GM23248 (cell line): ENCODE results near the gene AZGP1. TPM values are rescaled to one million over a fixed set of nuclear protein-coding genes. Genes with fewer than 3 reads are reported as not detected.

Experiments
- DNase-seq: peaks from one replicate; pipeline ENCODE4 v3.0.0-alpha.2; 2015
- H2AFZ ChIP-seq: fragments of 200-600 bp; sonication (generic); 2 replicates; pipeline ENCODE4 v1.6.1; 2016; ENCODE audit warnings: antibody characterized with exemption
- H3F3A ChIP-seq: fragments of 200-600 bp; sonication (generic); 2 replicates; pipeline ENCODE4 v1.6.1; 2016; ENCODE audit warnings: mild to moderate bottlenecking, antibody characterized with exemption, mixed run types; ENCODE audit not compliant: insufficient read depth
- H3K27ac ChIP-seq: fragments of 200-600 bp; sonication (generic); 2 replicates; pipeline ENCODE4 v1.5.1; 2016; ENCODE audit warnings: mild to moderate bottlenecking
- H3K27me3 ChIP-seq: fragments of 200-600 bp; sonication (generic); replicated peaks from 2 replicates; pipeline ENCODE4 v1.6.1; 2016; ENCODE audit warnings: mild to moderate bottlenecking; ENCODE audit not compliant: insufficient read depth
- H3K36me3 ChIP-seq: fragments of 200-600 bp; sonication (generic); 2 replicates; pipeline ENCODE4 v1.6.1; 2016; ENCODE audit warnings: low read depth, mild to moderate bottlenecking
- H3K4me1 ChIP-seq: fragments of 200-600 bp; sonication (generic); 2 replicates; pipeline ENCODE4 v1.6.1; 2016; ENCODE audit warnings: mild to moderate bottlenecking; ENCODE audit not compliant: insufficient read depth
- H3K4me2 ChIP-seq: fragments of 200-600 bp; sonication (generic); one replicate; pipeline ENCODE4 v1.6.1; 2016; ENCODE audit warnings: mild to moderate bottlenecking; ENCODE audit not compliant: unreplicated experiment
- H3K4me3 ChIP-seq: fragments of 200-600 bp; sonication (generic); 2 replicates; pipeline ENCODE4 v1.5.1; 2016; ENCODE audit warnings: mild to moderate bottlenecking
- H3K79me2 ChIP-seq: fragments of 200-600 bp; sonication (generic); 2 replicates; pipeline ENCODE4 v1.6.1; 2016; ENCODE audit warnings: mild to moderate bottlenecking; ENCODE audit not compliant: insufficient read depth
- H3K9ac ChIP-seq: fragments of 200-600 bp; sonication (generic); 2 replicates; pipeline ENCODE4 v1.6.1; 2016; ENCODE audit warnings: mild to moderate bottlenecking
- H3K9me2 ChIP-seq: fragments of 200-600 bp; sonication (generic); 2 replicates; pipeline ENCODE4 v1.6.1; 2016; ENCODE audit warnings: mixed run types, mild to moderate bottlenecking, moderate library complexity; ENCODE audit not compliant: insufficient read depth
- H3K9me3 ChIP-seq: fragments of 200-600 bp; sonication (generic); one replicate; pipeline ENCODE4 v1.6.1; 2017; ENCODE audit warnings: low read depth
- H4K20me1 ChIP-seq: fragments of 200-600 bp; sonication (generic); 2 replicates; pipeline ENCODE4 v1.6.0; 2016; ENCODE audit not compliant: insufficient read depth
- EZH2 ChIP-seq: fragments of 200-600 bp; sonication (generic); IDR thresholded peaks from 2 replicates; pipeline ENCODE4 v1.6.1; 2018; ENCODE audit warnings: antibody characterized with exemption, mild to moderate bottlenecking; ENCODE audit not compliant: insufficient read depth, poor library complexity, severe bottlenecking
- EZH2phosphoT487 ChIP-seq: fragments of 200-600 bp; sonication (generic); IDR thresholded peaks from 2 replicates; pipeline ENCODE4 v1.6.1; 2018; ENCODE audit warnings: antibody characterized with exemption, moderate library complexity, mild to moderate bottlenecking, low read depth; ENCODE audit not compliant: insufficient read depth
- WGBS, 2 experiments: methylation state at CpG; one replicate each; pipeline ENCODE4 v1.1.6; 2015 to 2017; ENCODE audit warnings: low lambda C conversion rate in 2 of 2, low coverage in 1 of 2; ENCODE audit errors: missing lambda C conversion rate in 2 of 2; 5-methylcytosine and 5-hydroxymethylcytosine counted together
- in situ Hi-C: fragments of 300-500 bp; cut with MboI; formaldehyde crosslinking; loops from 2 replicates; pipeline ENCODE4 v1.15.0; 2020
- polyA plus RNA-seq: library from polyadenylated mRNA; unstranded; fragments of >200 nt; fragmentation: Nextera tagmentation; extraction: Ambion mirVana; gene quantifications from 2 replicates; pipeline ENCODE4 v1.2.1, GENCODE V29; 2016
- total RNA-seq: library from RNA; depleted of rRNA; stranded (reverse); fragments of >200 nt; shearing (Covaris generic); gene quantifications from 2 replicates; pipeline ENCODE4 v1.2.3, GENCODE V29; 2014

Gene AZGP1
- total and polyA plus RNA-seq, 2 experiments from 2014 or later, result not detected

- peak overlapping the region; percentile 1; the same call in 1 of the 2 replicates for H3K27ac ChIP-seq
- H3K9me3 ChIP-seq, result no peaks in the 10 kb centered on the region
- peaks cover 93% of the 10 kb centered on the region for H3K79me2 ChIP-seq
- WGBS, 2 experiments, result 97% methylated on average over 3 of the region's 3 CpGs
- H3K4me1 ChIP-seq, result peaks cover 22% of the 10 kb centered on the region
- peaks cover 15% of the 10 kb centered on the region; the same call in 1 of the 2 replicates for H3F3A ChIP-seq
- no peak overlapping the region for H3K4me3 ChIP-seq
- no peak overlapping the region for H2AFZ ChIP-seq
- H3K4me2 ChIP-seq, result no peak overlapping the region
- TF ChIP-seq EZH2 (no peak), EZH2phosphoT487 (no peak)
- no peaks in the 10 kb centered on the region for H3K27me3 ChIP-seq
- DNase-seq, result peak; percentile 45
- H3K9me2 ChIP-seq, result no peaks in the 10 kb centered on the region
- in situ Hi-C loops, result no loop called here
- no peaks in the 10 kb centered on the region for H4K20me1 ChIP-seq
- H3K9ac ChIP-seq, result no peak overlapping the region
- peaks cover 24% of the 10 kb centered on the region for H3K36me3 ChIP-seq
Observed at GRCh38 chr7:100021297-100021696, 45.5 kb upstream of the AZGP1 start.

GRCh38 chr7:100019908-100020307, 44.1 kb upstream of the AZGP1 start:
- no peak overlapping the region for H2AFZ ChIP-seq
- peaks cover 14% of the 10 kb centered on the region for H3K36me3 ChIP-seq
- no peak overlapping the region for H3K9ac ChIP-seq
- TF ChIP-seq EZH2phosphoT487 (no peak), EZH2 (no peak)
- no peaks in the 10 kb centered on the region for H3K27me3 ChIP-seq
- WGBS, 2 experiments, result 87 to 88% methylated on average over 7 of the region's 7 CpGs
- peaks cover 15% of the 10 kb centered on the region; the same call in 1 of the 2 replicates for H3F3A ChIP-seq
- no peaks in the 10 kb centered on the region for H4K20me1 ChIP-seq
- peaks cover 22% of the 10 kb centered on the region for H3K4me1 ChIP-seq
- no peak overlapping the region for H3K27ac ChIP-seq
- DNase-seq, result no peak
- no peak overlapping the region for H3K4me3 ChIP-seq
- no peaks in the 10 kb centered on the region for H3K9me3 ChIP-seq
- H3K4me2 ChIP-seq, result no peak overlapping the region
- H3K79me2 ChIP-seq, result peaks cover 93% of the 10 kb centered on the region
- in situ Hi-C loops, result no loop called here
- H3K9me2 ChIP-seq, result no peaks in the 10 kb centered on the region

GRCh38 chr7:100017875-100018274, 42.0 kb upstream of the AZGP1 start:
- in situ Hi-C loops, result no loop called here
- no peak overlapping the region for H3K27ac ChIP-seq
- no peaks in the 10 kb centered on the region for H3K9me2 ChIP-seq
- H3K36me3 ChIP-seq, result no peaks in the 10 kb centered on the region
- peak overlapping the region; percentile 93 for H3K4me2 ChIP-seq
- no peaks in the 10 kb centered on the region for H3K9me3 ChIP-seq
- TF ChIP-seq EZH2phosphoT487, result no peak
- peaks cover 15% of the 10 kb centered on the region; the same call in 1 of the 2 replicates for H3F3A ChIP-seq
- 76 to 78% methylated on average over 5 of the region's 5 CpGs for WGBS, 2 experiments
- peaks cover 74% of the 10 kb centered on the region for H3K79me2 ChIP-seq
- H3K4me1 ChIP-seq, result peaks cover 22% of the 10 kb centered on the region
- no peak overlapping the region for H2AFZ ChIP-seq
- no peaks in the 10 kb centered on the region for H4K20me1 ChIP-seq
- no peak for DNase-seq
- H3K4me3 ChIP-seq, result peak overlapping the region; percentile 90; the same call in 1 of the 2 replicates
- H3K9ac ChIP-seq, result peak overlapping the region; percentile 99; the same call in 1 of the 2 replicates
- no peaks in the 10 kb centered on the region for H3K27me3 ChIP-seq

- no peak for TF ChIP-seq EZH2phosphoT487
- TF ChIP-seq EZH2, result no peak
- Histone ChIP-seq H3K9me3 (no peaks in the 10 kb centered on the region), H3K36me3 (no peaks in the 10 kb centered on the region), H3K4me1 (peaks cover 22% of the 10 kb centered on the region), H3K4me2 (peak overlapping the region; percentile 93), H3K4me3 (peak overlapping the region; percentile 90), H3K9ac (peak overlapping the region; percentile 99), H3F3A (peaks cover 12% of the 10 kb centered on the region; the same call in 1 of the 2 replicates), H3K79me2 (peaks cover 68% of the 10 kb centered on the region), H3K27me3 (no peaks in the 10 kb centered on the region), H3K27ac (no peak overlapping the region), H2AFZ (no peak overlapping the region), H3K9me2 (no peaks in the 10 kb centered on the region), H4K20me1 (no peaks in the 10 kb centered on the region)
- in situ Hi-C loops, result no loop called here
- DNase-seq, result no peak
- WGBS, 2 experiments, result 49% methylated on average over 11 of the region's 11 CpGs
Observed at GRCh38 chr7:100017300-100017699, 41.5 kb upstream of the AZGP1 start.
